Vagina (tissue), 2 donors: ENCODE results near the gene C1QTNF8.

Experiments
- CTCF ChIP-seq, 3 experiments: fragments of 450-650 bp in 2 of 3; fragments of 200-600 bp in 1 of 3; sonication (generic) in 1 of 3; IDR thresholded peaks; one replicate each; pipeline ENCODE4 v1.5.1; 2017 to 2019; ENCODE audit warnings: antibody characterized with exemption in 3 of 3, mild to moderate bottlenecking in 2 of 3, moderate library complexity in 2 of 3
- POLR2AphosphoS5 ChIP-seq, 2 donors: sonication (generic); formaldehyde crosslinking; IDR thresholded peaks; one replicate each; pipeline ENCODE4 v1.9.0; 2017; ENCODE audit warnings: antibody characterized with exemption in 2 of 2, mild to moderate bottlenecking in 2 of 2, low read depth in 1 of 2; ENCODE audit not compliant: insufficient read depth in 1 of 2

GRCh38 chr16:1131378-1131994, 35.4 kb upstream of the C1QTNF8 start:
- TF ChIP-seq CTCF (IDR thresholded peaks at IDR 0.05): no peak
- TF ChIP-seq POLR2AphosphoS5 (IDR thresholded peaks at IDR 0.05; ENCODE audit: insufficient read depth in 1 of 2, low read depth in 1 of 2): no peak
